CD4-positive, alpha-beta T cell treated with Interleukin-1 beta for 1 hour (primary cell): Measurements from ENCODE around the gene MORN5.

Experiments
- DNase-seq, 2 donors: peaks; one replicate each; pipeline ENCODE4 v3.0.0-alpha.2; 2020 to 2022

The MORN5 gene

DNA sequence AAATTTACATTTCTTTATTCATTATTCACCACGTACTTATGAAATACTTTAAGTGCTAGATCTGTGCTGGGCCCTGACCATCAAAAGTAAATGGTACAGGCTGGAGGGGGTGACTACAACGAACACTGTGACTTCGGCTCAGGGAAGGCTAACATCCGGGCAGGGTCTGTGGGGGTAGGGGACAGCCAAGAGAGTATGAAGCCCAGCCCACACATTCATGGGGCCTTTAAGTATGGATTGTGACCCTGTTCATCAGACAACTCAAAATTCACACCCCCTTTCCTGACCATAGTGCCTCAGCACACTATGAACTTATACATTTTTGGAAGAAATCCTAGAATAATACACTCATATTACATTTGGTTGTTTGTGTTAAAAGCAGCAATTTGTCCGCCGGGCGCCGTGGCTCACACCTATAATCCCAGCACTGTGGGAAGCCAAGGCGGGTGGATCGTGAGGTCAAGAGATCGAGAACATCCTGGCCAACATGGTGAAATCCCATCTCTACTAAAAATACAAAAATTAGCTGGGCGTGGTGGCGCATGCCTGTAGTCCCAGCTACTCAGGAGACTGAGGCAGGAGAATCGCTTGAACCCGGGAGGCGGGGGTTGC, 33.3 kb downstream of the MORN5 start:
- DNase-seq, result no peak

GRCh38 chr9:122193651-122194050, 33.9 kb downstream of the MORN5 start:
- DNase-seq, result no peak

GRCh38 chr9:122195875-122196274, 36.2 kb downstream of the MORN5 start:
- no peak for DNase-seq

GRCh38 chr9:122197426-122197825, 37.7 kb downstream of the MORN5 start:
- no peak for DNase-seq

DNA sequence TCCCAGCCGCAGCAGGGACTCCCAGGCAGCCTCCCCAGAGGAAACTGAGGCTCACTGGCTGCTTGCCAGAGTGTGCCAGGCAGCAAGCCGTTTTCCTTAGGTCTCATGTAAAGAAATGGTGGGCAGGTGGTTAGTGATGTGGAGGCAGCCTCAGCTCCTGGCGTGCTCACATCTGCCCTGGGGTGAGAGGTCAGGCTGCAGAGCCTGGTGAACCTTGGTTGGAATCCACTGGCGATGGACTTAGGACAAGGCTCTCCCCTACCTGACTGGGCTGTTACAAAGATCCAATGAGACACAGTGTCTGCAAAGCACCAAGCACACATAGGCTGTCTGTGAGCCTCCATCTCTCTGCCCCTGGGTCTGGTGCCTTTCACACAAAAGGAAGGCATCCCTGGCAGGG, 38.2 kb downstream of the MORN5 start:
- no peak for DNase-seq

DNA sequence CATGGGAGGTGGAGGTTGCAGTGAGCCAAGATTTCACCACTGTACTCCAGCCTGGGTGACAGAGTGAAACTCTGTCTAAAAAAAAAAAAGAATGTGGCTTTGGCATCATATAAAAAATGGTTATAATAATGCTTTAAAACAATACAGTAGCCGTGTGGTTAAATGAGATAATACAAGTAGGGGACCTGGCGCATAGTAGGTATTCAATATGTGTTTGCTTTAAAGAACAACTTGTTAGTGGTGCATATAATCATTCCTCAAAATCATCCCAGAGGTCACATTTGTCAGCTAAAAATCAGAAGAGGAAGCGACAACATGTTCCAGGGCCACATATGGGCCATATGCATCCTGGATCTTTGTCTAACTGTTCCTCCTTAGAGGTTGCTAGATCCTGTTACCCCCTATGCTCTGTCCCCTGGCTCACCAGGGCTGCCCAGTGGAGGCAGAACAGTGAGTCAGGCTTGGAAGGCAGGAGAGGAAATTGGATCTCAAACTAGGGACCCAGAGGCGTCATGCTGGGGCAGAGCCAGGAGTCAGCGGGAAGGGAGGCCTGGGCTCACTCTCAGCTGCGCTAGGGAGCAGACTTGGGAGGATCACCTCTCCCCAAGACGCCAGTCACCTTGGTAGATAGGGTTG, 41.4 kb downstream of the MORN5 start:
- no peak for DNase-seq

GRCh38 chr9:122201641-122202040, 41.9 kb downstream of the MORN5 start:
- DNase-seq, result no peak

- DNase-seq, result no peak
Observed at GRCh38 chr9:122202111-122202510, 42.4 kb downstream of the MORN5 start.

DNA sequence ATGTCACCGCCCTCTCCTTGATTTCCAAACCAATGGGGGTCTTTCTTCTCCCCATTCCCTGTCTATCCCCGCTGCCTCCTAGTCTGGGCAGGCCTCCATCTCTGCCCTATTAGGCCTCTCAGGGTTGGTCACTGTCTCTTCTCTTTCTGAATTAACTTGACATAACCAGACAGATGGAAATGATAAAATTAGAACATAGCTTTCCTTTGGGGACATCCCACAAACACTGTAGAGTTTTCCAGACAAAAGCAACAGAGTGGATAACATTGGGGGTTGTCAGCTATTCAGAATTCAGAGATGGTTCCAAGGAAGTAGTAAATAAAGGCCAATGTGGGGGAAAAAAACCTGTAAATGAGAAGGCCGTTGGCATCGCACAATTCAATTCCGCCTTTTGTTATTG, 44.3 kb downstream of the MORN5 start:
- DNase-seq, result no peak

GRCh38 chr9:122204491-122204890, 44.8 kb downstream of the MORN5 start:
- DNase-seq, result no peak

GRCh38 chr9:122205176-122205575, 45.5 kb downstream of the MORN5 start:
- DNase-seq, result no peak

DNA sequence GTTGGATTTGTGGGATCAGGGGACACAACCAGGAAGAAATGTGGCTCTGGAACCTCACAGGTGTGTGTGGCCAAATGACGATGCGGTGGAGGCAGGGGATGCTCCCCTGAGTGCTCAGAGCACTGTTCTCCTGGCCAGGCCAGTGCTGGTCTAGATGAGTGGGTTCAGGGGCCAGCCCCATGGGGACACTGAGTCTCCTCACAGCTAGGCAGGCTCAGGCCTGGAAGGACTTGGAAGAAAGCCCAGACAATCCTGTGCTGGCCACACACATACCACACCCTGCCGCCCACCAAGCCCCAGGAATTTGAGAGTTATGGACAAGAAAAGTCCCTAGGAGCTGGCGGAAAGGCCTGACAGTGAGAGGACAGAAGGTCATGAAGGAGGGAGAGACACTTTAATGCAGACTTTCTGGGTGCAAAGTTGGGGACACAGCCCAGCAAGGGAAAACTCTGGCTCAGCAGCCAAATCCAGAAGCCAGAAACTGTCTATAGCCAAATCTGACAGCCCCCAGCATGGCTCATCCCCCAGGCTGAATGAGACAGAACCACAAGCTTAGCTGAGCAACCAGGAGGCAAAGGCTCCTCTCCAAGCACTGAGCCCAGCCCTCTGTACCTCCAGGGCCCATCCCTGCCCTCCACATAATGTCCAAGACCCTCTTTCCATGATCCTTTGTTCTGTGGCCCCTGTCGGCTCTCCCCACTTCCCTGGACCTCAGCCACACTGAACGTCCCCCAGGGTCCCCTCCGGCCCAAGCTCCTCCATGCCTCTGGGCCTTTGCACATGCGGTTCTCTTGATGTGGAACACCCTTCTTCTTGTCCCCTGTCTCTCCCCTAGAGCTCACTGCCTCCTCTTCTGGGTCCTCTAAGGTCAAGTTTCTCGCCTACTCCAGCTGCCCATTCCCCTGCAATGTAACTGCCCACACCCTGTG, 46.7 kb downstream of the MORN5 start:
- no peak for DNase-seq

DNA sequence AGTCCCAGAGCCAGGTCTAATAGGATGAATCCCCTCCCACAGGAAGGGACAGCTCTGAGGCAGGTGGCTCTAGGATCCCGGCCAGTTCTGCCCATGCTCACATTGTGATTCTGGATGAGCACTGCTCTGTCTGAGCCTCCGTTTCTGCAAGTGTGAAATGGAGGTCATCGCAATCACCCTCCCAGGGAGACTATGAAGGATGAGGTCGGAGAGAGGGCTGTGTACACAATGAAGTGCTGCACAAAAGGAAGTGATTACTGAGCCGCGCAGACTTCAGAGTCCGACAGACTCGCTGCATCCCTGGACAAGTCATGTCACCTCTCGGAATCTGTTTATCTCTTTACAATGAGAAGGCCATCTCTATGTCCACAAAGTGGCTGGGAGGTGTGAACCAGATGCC, 47.4 kb downstream of the MORN5 start:
- no peak for DNase-seq

- DNase-seq, result no peak
Observed at GRCh38 chr9:122209451-122209850, 49.7 kb downstream of the MORN5 start.

GRCh38 chr9:122212473-122213004, 52.8 kb downstream of the MORN5 start:
- no peak for DNase-seq

GRCh38 chr9:122213102-122213588, 53.4 kb downstream of the MORN5 start:
- no peak for DNase-seq

DNA sequence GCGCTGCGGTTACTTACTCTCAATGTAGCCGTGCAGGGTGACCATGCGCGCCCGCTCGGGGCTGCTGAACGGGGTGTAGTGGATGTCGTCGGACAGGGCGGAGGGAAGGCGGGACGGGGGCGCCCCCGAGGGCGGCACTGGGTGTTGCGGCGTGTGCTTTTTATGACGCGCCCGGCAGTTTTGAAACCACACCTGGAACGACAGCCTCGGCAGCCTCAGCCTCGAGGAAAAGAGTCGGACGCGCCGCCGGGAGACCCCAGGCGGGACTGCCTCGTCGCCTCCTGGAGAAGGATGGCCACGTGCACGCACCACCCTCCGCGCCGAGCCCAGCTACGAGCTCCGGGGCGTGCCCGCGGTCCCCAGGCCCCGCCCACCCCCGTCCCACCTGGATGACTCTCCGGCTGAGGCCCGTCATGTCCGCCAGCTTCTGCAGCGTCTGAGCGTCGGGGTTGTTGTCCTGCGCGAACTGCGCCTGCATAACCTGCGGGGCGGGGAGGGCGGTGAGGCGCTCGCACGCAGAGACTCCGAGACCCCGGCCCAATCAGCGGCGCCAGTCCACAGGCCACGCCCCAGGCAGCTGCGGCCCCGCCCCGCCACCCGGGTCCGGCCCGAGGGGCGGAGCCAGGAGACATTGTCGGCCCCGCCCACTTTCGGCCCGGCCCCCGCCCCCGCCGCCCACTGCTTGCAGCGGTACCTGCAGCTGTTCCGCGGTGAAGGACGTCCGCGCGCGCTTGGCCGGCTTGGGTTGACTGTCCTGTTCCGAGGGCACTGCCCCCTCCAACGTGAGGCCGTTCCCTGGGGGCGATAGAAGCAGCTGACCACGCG, 54.1 kb downstream of the MORN5 start:
- peak; percentile 47 to 59 for DNase-seq

- DNase-seq, result no peak
Observed at GRCh38 chr9:122214507-122214906, 54.8 kb downstream of the MORN5 start.

GRCh38 chr9:122215663-122216062, 56.0 kb downstream of the MORN5 start:
- DNase-seq, result no peak

- no peak for DNase-seq
Observed at GRCh38 chr9:122216138-122216797, 56.6 kb downstream of the MORN5 start.

GRCh38 chr9:122216798-122217418, 57.2 kb downstream of the MORN5 start:
- DNase-seq, result no peak

DNA sequence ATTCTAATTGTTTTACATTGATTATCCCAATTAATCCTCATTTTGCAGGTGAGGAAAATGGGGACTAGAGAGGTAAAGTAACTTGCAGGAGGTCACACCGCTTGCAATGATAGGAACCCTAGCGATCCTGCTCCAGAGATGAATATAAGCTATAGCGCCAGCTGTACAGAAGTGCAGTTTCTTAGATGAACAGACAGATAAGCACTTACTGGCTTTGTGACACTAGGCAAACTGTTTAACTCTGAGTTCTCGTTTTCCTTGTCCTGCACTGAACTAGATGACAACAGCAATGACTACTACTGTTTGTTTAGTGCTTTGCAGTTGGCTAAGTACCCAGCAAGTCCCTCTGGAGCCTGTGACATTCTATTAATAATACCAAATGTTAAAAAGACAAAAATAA, 57.9 kb downstream of the MORN5 start:
- DNase-seq, result no peak
